ENCODE data around the gene SH2D2A.
"Not testable (repeated sequence)": the region's sequence is repeated elsewhere in the genome, so short reads cannot be mapped to it uniquely, and the experiment has no call there.

The SH2D2A gene

GRCh38 chr1:156767101-156767878, 49.4 kb downstream of the SH2D2A start, which contains the start of gene PRCC:
Gene PRCC, plus strand, starts transcription at chr1:156767535. Its CDS starts 237 bp downstream, at chr1:156767772.
- peak; percentile 99 to 100 for DNase-seq

- no peak for DNase-seq
Observed at GRCh38 chr1:156766298-156767100, 50.1 kb downstream of the SH2D2A start.

GRCh38 chr1:156765666-156766065, 51.0 kb downstream of the SH2D2A start:
- DNase-seq = peak in 1 of 2 donors; percentile 22

- not testable (repeated sequence) for DNase-seq
Observed at GRCh38 chr1:156765136-156765535, 51.5 kb downstream of the SH2D2A start.

- no peak for DNase-seq
Observed at GRCh38 chr1:156760796-156761104, 55.9 kb downstream of the SH2D2A start.

- DNase-seq = no peak
Observed at GRCh38 chr1:156760092-156760795, 56.4 kb downstream of the SH2D2A start.

GRCh38 chr1:156757572-156758253, 58.9 kb downstream of the SH2D2A start:
- DNase-seq = not testable (repeated sequence)

GRCh38 chr1:156756355-156756754, 60.3 kb downstream of the SH2D2A start:
- DNase-seq = no peak

Data from CD4-positive, alpha-beta T cell treated with Interleukin-1 beta for 1 hour (primary cell).